Subcutaneous adipose tissue (tissue), 4 donors: ENCODE measurements around the gene ADARB2. TPM values are rescaled to one million over a fixed set of nuclear protein-coding genes. Genes with fewer than 3 reads are reported as not detected.

Experiments used
- CTCF ChIP-seq: fragments of 450-650 bp; IDR thresholded peaks from one replicate; pipeline ENCODE4 v1.5.1; 2016; ENCODE audit warnings: low read depth, mild to moderate bottlenecking, control low read depth, antibody characterized with exemption, moderate library complexity
- total RNA-seq, 4 donors: library from RNA; depleted of rRNA; stranded (reverse); fragments of >200 nt; gene quantifications; one replicate each; pipeline ENCODE4 v1.1.0, GENCODE V29; 2016

ADARB2 gene
- total RNA-seq, 4 donors from 2014 or later: under 0.01 to 0.65 (median 0.44) TPM; not detected in 1

GRCh38 chr10:1152386-1153250 lies 584.7 kb downstream of the ADARB2 start:
- no peak for TF ChIP-seq CTCF

GRCh38 chr10:1151076-1152033 lies 586.0 kb downstream of the ADARB2 start:
- no peak for TF ChIP-seq CTCF

- TF ChIP-seq CTCF: no peak
Observed at GRCh38 chr10:1150638-1150955, 586.7 kb downstream of the ADARB2 start.

- no peak for TF ChIP-seq CTCF
Observed at GRCh38 chr10:1149793-1150637, 587.3 kb downstream of the ADARB2 start.

GRCh38 chr10:1148855-1149605 lies 588.3 kb downstream of the ADARB2 start:
- no peak for TF ChIP-seq CTCF

- TF ChIP-seq CTCF: no peak
Observed at GRCh38 chr10:1147810-1148209, 589.5 kb downstream of the ADARB2 start.
